Vagina (tissue), 2 donors: ENCODE measurements around the gene KCNJ10.

Experiments
- CTCF ChIP-seq, 3 experiments: fragments of 450-650 bp in 2 of 3; fragments of 200-600 bp in 1 of 3; sonication (generic) in 1 of 3; IDR thresholded peaks; one replicate each; pipeline ENCODE4 v1.5.1; 2017 to 2019; ENCODE audit warnings: antibody characterized with exemption in 3 of 3, mild to moderate bottlenecking in 2 of 3, moderate library complexity in 2 of 3
- POLR2A ChIP-seq, 2 donors: fragments of 450-650 bp; IDR thresholded peaks; one replicate each; pipeline ENCODE4 v1.6.1; 2017; ENCODE audit warnings: antibody characterized with exemption in 2 of 2, mild to moderate bottlenecking in 2 of 2, moderate library complexity in 2 of 2

- TF ChIP-seq POLR2A (IDR thresholded peaks at IDR 0.05) (no peak), CTCF (IDR thresholded peaks at IDR 0.05) (no peak)
These were observed 104.7 kb downstream of the KCNJ10 start for GRCh38 chr1:159965263-159965662.
